Gastroesophageal sphincter (tissue), 3 donors: ENCODE data around the gene RYR2.

Experiments used
- CTCF ChIP-seq, 4 experiments: fragments of 200-600 bp in 2 of 4; fragments of 450-650 bp in 2 of 4; sonication (generic) in 1 of 4; IDR thresholded peaks; one replicate each; pipeline ENCODE4 v1.5.1; 2017 to 2019; ENCODE audit warnings: antibody characterized with exemption in 4 of 4, mild to moderate bottlenecking in 2 of 4, moderate library complexity in 2 of 4
- POLR2AphosphoS5 ChIP-seq: sonication (generic); formaldehyde crosslinking; IDR thresholded peaks from one replicate; pipeline ENCODE4 v1.6.1; 2017; ENCODE audit warnings: antibody characterized with exemption

GRCh38 chr1:237566581-237566980 is 524.6 kb downstream of the RYR2 start:
- TF ChIP-seq CTCF (IDR thresholded peaks at IDR 0.05) (no peak), POLR2AphosphoS5 (no peak)
